Measurements from ENCODE around the gene SPOP. TPM values are rescaled to one million over a fixed set of nuclear protein-coding genes. Genes with fewer than 3 reads are reported as not detected.

Gene SPOP
- total RNA-seq, 3 donors from 2014 or later: 61.4 to 78.1 (median 71.9) TPM

Other genes starting within 250 kb of the SPOP start
- gene NGFR, start 182.8 kb downstream of the SPOP start, total RNA-seq: under 1 TPM; 0.05 to 0.49 (median 0.05) TPM
- gene NXPH3, start 102.2 kb downstream of the SPOP start, total RNA-seq: under 1 TPM in 1 of 3 donors, not detected in 2; 0.19 TPM
- 10 to 100 TPM; 89.1 to 90.4 (median 90.3) TPM for gene SLC35B1, start 29.9 kb upstream of the SPOP start, total RNA-seq
- 10 to 100 TPM; 10.3 to 12.1 (median 11.6) TPM for gene FAM117A, start 86.0 kb upstream of the SPOP start, total RNA-seq
- 10 to 100 TPM; 59.4 to 66.6 (median 63.8) TPM for gene KAT7, start 110.6 kb upstream of the SPOP start, total RNA-seq
- gene TAC4, start 170.0 kb upstream of the SPOP start, total RNA-seq: not detected